M059J (cell line): Measurements from ENCODE around the gene CPNE1. TPM values are rescaled to one million over a fixed set of nuclear protein-coding genes. Genes with fewer than 3 reads are reported as not detected.
"Not testable (repeated sequence)": the region's sequence is repeated elsewhere in the genome, so short reads cannot be mapped to it uniquely, and the experiment has no call there.

Experiments
- DNase-seq: peaks from one replicate; pipeline ENCODE4 v3.0.0-alpha.2; 2012; ENCODE audit warnings: low read depth
- total RNA-seq: library from RNA; depleted of rRNA; stranded (reverse); fragments of >200 nt; shearing (Covaris generic); gene quantifications from 2 replicates; pipeline ENCODE4 v1.2.3, GENCODE V29; 2014; rRNA removed

Gene CPNE1
- total RNA-seq, result 176 and 262 TPM in 2 replicates

DNA sequence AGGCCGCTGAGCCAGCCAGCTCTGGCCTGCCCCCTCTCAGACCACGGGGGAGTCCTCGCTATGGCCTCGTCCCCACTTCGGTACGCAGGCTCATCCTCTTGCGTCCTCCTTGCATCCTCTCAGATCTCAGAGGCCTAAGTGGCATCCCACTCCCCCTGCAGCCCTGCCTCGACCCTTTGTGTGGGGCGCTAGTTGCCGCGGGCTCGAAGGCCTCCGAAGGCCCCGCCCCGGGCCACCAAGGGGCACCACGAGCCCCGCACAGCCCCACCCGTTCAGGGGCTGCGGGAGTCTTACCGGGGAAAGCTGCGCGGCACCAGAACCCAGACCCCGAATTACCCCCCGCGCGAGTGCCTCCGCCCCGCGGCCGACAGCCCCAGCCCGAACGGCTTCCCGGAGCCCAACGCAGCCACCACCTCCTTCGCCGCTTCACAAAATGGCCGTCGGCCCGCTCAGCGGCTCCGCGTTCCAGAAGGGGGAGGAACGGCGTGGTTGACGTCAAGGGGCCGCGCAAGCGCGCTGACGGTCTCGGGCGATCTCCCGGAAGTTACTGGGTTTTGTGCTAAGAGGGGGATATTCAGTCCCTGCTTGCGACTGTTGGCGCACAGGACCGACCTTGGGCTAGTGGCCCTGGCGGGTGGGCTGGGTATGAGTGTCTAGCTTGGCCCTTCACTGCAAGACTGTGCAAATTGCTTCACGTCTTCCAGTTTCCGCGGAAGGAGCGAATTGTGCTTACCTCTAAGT is at the start of gene CPNE1, which contains the start of gene RBM12:
CPNE1 (minus strand) TSS at position 435 of the 741 bp plus-strand sequence. CDS start 31,977 bp downstream, outside the sequence.
RBM12 (minus strand) TSS at position 435 of the 741 bp plus-strand sequence. CDS start 9,578 bp downstream, outside the sequence.
- DNase-seq, result peak; percentile 95

DNA sequence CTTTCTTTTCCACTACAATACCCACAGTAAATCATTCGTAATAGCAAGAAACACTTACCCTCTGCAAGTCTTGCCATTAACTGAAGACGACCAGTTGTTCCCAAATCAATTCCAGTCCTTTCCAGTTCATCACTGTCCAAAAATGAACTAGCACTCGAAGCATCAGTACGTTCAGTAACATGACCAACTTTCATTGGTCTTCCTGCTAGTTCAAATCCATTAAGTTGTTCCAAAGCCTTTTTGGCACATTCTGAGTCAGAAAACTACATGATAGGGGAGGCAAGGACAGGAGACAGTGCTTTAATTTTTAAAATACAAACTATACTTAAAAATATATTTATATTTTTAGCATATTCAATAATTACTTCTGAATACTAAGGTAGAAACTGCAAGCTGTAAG is 49.4 kb upstream of the CPNE1 start:
- no peak for DNase-seq

DNA sequence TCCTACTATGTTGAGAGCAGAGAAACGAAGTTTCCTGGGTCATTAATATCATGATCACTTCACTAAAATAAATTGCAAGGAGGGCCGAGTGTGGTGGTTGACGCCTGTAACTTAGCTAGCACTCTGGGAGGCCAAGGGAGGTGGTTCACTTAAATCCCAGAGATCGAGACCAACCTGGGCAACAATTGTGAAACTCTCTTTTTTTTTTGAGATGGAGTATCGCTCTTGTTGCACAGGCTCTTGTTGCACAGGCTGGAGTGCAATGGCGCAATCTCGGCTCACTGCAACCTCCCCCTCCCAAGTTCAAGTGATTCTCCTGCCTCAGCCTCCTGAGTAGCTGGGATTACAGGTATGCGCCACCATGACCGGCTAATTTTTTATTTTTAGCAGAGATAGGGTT is 48.4 kb upstream of the CPNE1 start:
- not testable (repeated sequence) for DNase-seq

GRCh38 chr20:35711588-35712209 is 47.0 kb upstream of the CPNE1 start:
- DNase-seq, result no peak

DNA sequence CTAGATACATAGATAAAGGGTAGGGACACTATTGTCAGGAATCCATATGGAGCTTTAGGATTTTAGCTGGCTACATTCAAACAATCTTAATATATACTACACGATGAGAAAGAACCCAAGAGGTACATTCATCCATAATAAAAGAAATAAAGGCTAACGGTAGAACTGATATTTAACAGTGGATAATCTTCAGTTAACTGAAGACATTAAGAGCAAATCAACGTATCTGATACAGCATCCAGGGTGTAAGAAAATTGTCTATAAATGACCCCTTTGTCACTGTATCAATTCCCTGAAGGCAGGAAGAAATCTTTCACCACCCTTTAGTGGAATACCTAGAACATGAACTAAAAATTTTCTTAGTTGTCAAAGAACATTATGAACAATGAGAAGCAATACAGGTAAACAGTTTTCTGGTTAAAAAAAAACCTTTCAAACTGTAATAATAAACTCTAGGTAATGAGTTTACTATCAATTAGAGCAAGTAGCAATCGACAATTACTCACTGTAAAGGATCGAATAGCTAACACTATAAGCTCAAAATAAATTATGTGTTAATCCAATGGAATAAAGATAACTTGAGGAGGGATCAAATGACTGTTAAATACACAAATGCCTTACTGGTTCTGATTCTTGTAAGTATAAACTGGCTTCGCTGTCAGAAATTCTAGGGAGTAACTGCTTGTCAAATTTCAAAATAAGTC is 46.3 kb upstream of the CPNE1 start:
- no peak for DNase-seq

GRCh38 chr20:35710039-35710438 is 45.3 kb upstream of the CPNE1 start:
- no peak for DNase-seq

DNA sequence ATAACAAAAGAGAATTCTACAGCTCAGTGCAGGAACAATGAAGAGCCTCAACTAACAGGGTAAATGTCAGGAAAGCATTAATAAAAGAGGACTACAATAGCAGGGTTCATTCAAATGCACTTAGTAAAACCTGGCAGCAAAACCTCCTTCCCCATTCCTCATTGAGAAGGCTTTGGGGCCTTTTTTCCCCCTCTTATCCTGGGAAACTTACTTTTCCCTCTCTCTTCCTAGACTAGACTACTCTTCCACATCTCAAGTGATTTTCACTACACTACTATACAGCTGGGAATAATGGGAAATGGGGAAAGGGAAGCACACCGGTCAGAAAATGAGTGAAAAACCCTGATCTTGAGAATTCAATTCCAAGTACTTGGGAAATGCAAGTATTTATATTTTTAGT is 44.6 kb upstream of the CPNE1 start:
- no peak for DNase-seq

DNA sequence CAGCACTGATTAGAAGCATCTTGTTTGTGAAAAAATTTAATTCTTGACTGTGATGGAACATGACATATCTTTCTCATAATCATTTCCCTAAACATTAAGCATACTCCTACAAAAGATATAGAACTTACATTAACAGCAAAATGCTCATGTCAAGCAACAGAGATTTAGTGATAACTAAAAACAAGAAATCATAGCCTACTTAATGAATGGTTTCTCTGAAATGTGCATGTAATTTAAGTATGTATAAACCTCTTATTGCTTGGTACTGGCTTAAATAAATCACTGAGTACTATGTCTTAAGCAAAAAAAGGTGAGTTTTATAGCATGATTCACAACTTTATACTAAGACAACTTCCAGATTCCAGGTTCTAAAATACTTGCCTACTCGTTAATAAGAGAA is 43.8 kb upstream of the CPNE1 start:
- DNase-seq, result no peak

DNA sequence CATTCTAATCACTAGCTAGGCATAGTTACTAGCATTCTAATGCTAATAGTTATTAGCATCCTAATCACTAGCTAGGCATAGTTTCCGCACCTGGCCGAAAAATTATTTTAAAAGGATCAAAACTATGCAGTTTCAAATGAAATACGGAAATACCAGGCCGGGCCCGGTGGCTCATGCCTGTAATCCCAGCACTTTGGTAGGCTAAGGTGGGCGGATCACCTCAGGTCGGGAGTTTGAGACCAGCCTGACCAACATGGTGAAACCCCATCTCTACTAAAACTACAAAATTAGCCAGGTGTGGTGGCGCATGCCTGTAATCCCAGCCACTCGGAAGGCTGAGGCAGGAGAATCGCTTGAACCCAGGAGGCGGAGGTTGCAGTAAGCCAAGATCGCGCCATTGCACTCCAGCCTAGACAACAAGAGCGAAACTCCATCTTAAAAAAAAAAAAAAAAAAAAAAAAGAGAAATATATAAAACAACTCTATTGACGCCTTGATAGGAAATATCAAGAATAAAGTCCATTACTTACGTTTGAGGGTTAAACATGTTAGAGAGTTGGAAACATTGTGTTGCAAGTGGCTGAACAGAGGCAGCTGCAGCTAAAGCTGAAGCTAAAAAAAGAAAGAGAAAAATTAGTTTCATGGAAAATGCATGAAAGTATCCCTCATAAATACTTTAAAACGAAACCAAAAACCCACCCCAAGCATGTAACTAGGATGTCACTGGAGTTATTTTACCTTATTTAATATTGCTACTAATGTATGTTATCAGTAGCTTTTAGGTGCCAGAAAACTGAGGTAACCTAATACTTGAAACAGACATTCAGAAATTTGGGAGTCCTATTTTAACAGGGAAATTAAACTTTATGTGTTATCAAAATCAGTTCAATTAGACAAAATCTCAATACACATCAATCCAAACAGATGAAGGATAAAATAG is 42.2 kb upstream of the CPNE1 start:
- not testable (repeated sequence) for DNase-seq

DNA sequence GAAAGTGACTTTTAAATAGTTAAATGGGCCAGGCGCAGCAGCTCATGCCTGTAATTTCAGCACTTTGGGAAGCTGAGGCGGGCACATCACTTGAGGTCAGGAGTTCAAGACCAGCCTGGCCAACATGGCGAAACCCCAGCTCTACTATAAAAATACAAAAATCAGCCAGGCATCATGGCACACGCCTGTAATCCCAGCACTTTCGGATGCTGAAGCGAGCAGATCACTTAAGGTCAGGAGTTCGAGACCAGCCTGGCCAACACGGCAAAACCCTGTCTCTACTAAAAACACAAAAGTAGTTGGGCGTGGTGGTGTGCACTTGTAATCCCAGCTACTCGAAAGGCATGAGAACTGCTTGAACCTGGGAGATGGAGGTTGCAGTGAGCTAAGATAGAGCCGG is 41.2 kb upstream of the CPNE1 start:
- DNase-seq, result not testable (repeated sequence)

DNA sequence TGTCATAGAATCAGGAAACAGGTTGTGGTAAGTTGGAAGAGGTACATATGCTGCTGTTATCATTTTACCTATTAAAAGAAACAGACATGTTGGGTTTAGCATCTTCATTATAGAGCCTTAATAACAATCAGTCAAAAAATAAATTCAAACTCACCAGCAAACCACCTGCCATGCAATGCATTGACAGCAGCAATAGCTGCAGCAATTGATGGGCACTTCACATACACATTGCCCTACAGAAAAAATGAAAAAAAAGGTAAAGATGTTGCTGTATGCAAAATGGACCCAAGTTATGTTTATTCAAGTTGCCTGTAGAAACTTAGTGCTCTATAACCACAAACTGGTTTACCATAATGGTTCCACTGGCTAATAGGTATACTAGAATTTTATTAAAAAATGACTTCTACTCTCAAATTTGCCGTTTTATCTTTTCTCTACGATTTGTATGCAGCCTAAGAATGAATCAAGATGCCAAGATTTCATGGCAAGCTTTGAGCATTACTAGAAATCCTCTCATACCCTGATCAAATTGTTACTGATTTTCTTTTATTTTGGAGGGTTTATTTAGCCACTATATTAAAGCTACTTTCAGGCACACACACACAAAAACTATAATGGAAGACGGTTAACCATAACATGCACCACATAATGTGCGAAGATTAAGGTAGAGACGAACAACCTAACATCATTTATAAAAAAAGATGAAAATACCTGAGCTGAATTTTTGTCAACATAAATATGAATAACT is 40.0 kb upstream of the CPNE1 start:
- DNase-seq, result no peak

DNA sequence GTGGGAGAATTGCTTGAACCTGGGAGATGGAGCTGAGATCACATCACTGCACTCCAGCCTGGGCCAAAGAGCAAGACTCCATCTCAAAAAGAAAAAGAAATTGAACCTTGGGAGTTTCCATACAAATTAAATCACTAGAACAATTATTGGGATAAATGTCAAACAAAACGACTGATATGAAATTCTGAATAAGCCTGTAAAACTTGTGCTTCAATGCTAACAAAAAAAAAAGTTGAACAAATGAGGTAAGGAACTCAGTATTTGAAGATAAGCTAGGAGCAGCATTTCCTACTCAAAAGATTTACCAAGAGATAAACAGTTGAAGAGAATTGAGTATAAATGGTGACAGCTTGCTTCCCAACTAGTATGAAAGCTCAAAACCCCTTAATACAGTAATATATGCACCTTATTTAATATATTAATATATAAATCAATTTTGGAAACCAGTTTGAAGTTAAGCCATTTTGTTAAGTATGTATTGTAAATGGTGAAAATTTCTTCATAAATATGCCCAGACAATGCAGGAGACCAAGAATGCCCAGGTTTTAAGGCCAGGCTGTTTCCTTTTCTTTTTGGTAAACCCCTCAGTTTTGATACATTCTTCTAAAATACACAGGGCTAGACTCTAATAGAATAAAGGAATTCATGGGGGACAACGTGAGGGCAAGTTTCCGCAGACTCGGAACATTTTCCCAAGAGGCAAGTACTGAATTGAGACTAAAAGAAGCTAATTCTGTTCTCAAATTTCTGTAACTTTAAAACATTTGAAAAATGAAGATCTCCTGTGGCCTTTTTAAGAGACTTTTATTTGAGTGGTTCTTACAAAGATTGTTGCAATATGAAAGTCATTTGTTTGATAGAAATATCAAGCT is 38.4 kb upstream of the CPNE1 start:
- DNase-seq, result no peak

DNA sequence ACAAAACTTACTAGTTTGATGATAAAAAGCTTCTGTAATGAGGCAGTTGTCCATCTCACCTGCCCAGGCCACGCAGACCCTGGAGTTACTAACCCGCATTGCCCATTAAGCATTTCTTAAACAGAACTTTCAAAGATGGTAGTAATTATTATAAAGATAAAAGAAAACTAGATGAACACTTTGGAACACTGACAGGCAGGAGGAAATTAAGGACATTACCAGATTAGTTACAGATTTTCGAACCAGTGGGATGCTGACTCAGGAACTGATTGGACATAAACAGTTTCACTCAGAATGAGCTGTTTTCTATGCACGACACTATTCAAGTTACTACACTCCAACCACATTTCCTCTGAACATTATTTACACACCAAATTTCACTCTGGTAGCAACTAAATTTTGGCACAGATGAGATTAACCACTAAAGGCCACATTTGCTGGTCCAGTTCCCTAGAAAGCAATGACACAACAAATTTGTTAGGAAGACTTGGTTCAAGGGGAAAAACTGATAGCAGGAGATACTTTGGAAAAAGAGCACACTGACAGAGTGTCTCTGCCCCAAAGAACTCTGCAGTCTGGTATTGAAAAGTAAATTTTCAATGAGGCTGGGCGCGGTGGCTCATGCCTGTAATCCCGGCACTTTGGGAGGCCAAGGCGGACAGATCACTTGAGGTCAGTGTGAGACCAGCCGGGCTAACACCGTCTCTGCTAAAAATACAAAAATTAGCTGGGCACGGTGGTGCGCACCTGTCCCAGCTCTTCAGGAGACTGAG is 37.5 kb upstream of the CPNE1 start:
- peak; percentile 73 for DNase-seq

DNA sequence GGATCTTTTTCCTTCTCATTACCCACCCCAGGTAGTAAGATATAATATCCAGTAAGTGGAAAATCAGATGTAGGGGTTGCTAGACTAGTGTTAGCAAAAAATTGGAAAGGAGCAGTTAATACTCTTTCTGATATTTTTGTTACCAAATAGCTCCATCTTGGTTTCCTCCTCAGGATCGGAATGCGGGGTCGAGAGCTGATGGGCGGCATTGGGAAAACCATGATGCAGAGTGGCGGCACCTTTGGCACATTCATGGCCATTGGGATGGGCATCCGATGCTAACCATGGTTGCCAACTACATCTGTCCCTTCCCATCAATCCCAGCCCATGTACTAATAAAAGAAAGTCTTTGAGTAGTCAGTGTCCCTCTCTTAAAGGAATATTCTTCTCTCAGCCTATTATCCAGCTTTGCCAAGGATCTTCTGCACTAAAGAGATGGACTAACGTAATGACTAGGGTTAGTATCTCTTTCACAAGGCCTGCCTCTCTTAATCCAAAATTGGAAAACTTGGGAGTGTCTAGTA is 36.0 kb upstream of the CPNE1 start:
- no peak for DNase-seq

DNA sequence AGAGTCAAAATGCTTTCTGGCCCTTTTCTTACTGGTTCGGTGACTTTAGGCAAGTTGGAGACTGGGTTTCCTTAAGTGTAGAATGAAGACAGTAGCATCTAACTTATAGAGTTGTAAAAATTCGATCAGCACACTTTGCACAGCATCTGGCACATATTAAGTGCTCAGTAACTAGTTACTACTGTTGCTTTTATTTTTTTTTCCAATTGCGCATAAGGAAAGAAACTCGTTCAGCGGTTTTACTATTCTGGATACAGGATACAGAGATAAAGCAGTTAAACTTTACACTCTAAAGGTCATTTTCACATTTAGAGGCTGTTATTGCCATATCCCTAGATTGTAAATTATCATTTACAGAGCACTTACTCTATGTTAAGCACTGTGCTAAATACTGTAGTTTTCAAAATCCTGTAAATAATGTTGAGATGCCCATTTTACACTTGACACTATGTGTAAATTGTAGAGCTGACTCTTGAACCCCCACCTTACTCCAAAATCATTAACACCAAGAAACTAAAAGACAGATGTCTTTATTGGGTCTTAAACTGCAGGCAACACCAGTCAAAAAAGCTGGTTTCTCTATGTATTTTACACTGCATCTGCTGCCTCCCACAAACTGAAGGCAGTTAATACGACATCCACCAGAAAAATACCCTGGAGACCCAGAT is 35.4 kb upstream of the CPNE1 start:
- no peak for DNase-seq

- peak; percentile 88 for DNase-seq
Measured at GRCh38 chr20:35699127-35699956, 34.6 kb upstream of the CPNE1 start, which contains the start of the genes NFS1 and ROMO1. Gene NFS1 (minus strand): TSS chr20:35699352. CDS start chr20:35699288, 64 bp downstream. Gene ROMO1 (plus strand): TSS chr20:35699405. CDS start chr20:35699633, 228 bp downstream.
